Liver (tissue), 9 donors: ENCODE data around the gene DBH. TPM values are rescaled to one million over a fixed set of nuclear protein-coding genes. Genes with fewer than 3 reads are reported as not detected.

ENCODE experiments used
- DNase-seq: peaks from one replicate; pipeline ENCODE4 v3.0.0-alpha.2; 2017; ENCODE audit warnings: low spot score
- H3K27ac ChIP-seq, 2 donors: one replicate each; pipeline ENCODE4 v1.7.0; 2013; ENCODE audit warnings: inconsistent platforms in 2 of 2, low read length in 2 of 2, control low read depth in 1 of 2, low read depth in 1 of 2, mild to moderate bottlenecking in 1 of 2
- H3K27me3 ChIP-seq, 4 donors: one replicate each; pipeline versions ENCODE4 v1.6.1 to v1.7.0; 2013; ENCODE audit warnings: low read length in 3 of 4, inconsistent platforms in 1 of 4, mild to moderate bottlenecking in 1 of 4, moderate library complexity in 1 of 4; ENCODE audit not compliant: control insufficient read depth in 4 of 4, insufficient read depth in 4 of 4
- H3K36me3 ChIP-seq, 4 donors: one replicate each; pipeline versions ENCODE4 v1.6.1 to v1.7.0; 2013; ENCODE audit warnings: low read length in 3 of 4, mild to moderate bottlenecking in 3 of 4, low read depth in 1 of 4, moderate library complexity in 1 of 4; ENCODE audit not compliant: control insufficient read depth in 4 of 4, insufficient read depth in 3 of 4
- H3K4me1 ChIP-seq, 4 donors: one replicate each; pipeline versions ENCODE4 v1.6.1 to v1.7.0; 2013; ENCODE audit warnings: low read length in 3 of 4, mild to moderate bottlenecking in 3 of 4, moderate library complexity in 1 of 4; ENCODE audit not compliant: control insufficient read depth in 4 of 4, insufficient read depth in 4 of 4
- H3K4me3 ChIP-seq, 3 donors: one replicate each; pipeline versions ENCODE4 v1.6.1 to v1.7.0; 2013; ENCODE audit warnings: low read length in 3 of 3, control low read depth in 1 of 3, low read depth in 1 of 3, mild to moderate bottlenecking in 1 of 3
- H3K9ac ChIP-seq, 2 donors: one replicate each; pipeline ENCODE4 v1.7.0; 2013; ENCODE audit warnings: low read length in 2 of 2, mild to moderate bottlenecking in 2 of 2, moderate library complexity in 2 of 2, control low read depth in 1 of 2, low read depth in 1 of 2
- H3K9me3 ChIP-seq, 4 donors: one replicate each; pipeline versions ENCODE4 v1.6.1 to v1.7.0; 2013; ENCODE audit warnings: low read length in 3 of 4; ENCODE audit not compliant: control insufficient read depth in 4 of 4
- EGR1 ChIP-seq, 2 donors: IDR thresholded peaks; 2 replicates each; pipeline ENCODE4 v1.6.1; 2016 to 2018; ENCODE audit warnings: antibody characterized with exemption in 2 of 2, low read depth in 2 of 2
- FOXA1 ChIP-seq: IDR thresholded peaks from 2 replicates; pipeline ENCODE4 v1.6.1; 2016; ENCODE audit warnings: antibody characterized with exemption
- GABPA ChIP-seq, 2 donors: IDR thresholded peaks in 1 of 2; conservative IDR thresholded peaks in 1 of 2; 2 replicates each; pipeline ENCODE4 v1.6.1; 2016; ENCODE audit warnings: antibody characterized with exemption in 2 of 2, mild to moderate bottlenecking in 1 of 2, moderate library complexity in 1 of 2
- HNF4A ChIP-seq, 2 donors: conservative IDR thresholded peaks; 2 replicates each; pipeline ENCODE4 v1.6.1; 2016; ENCODE audit warnings: antibody characterized with exemption in 2 of 2, mild to moderate bottlenecking in 2 of 2
- HNF4G ChIP-seq: IDR thresholded peaks from 2 replicates; pipeline ENCODE4 v1.6.1; 2016; ENCODE audit warnings: antibody characterized with exemption
- JUND ChIP-seq, 2 donors: IDR thresholded peaks; 2 replicates each; pipeline ENCODE4 v1.6.1; 2016; ENCODE audit warnings: antibody characterized with exemption in 2 of 2
- NR2F2 ChIP-seq: IDR thresholded peaks from 2 replicates; pipeline ENCODE4 v1.6.1; 2016; ENCODE audit warnings: antibody characterized with exemption
- RAD21 ChIP-seq, 2 donors: IDR thresholded peaks; 2 replicates each; pipeline ENCODE4 v1.6.1; 2016; ENCODE audit warnings: antibody characterized with exemption in 2 of 2, mild to moderate bottlenecking in 2 of 2
- RXRA ChIP-seq, 2 donors: IDR thresholded peaks; 2 replicates each; pipeline ENCODE4 v1.6.1; 2017 to 2018; ENCODE audit warnings: antibody characterized with exemption in 2 of 2, mild to moderate bottlenecking in 1 of 2
- SP1 ChIP-seq: IDR thresholded peaks from 2 replicates; pipeline ENCODE4 v1.6.1; 2018; ENCODE audit warnings: antibody characterized with exemption, mild to moderate bottlenecking
- YY1 ChIP-seq: IDR thresholded peaks from 2 replicates; pipeline ENCODE4 v1.6.1; 2016; ENCODE audit warnings: antibody characterized with exemption, mild to moderate bottlenecking
- WGBS: extraction: QIAGEN DNeasy Blood & Tissue Kit; methylation state at CpG from one replicate; pipeline ENCODE4 v1.1.7; 2013; 5-methylcytosine and 5-hydroxymethylcytosine counted together
- polyA plus RNA-seq, 2 donors: library from polyadenylated mRNA; stranded (reverse) in 1 of 2; unstranded in 1 of 2; fragments of 200-250 nt in 1 of 2; fragments of >200 nt in 1 of 2; fragmentation: Nextera tagmentation in 1 of 2; extraction: Ambion mirVana in 1 of 2; gene quantifications; one replicate each; pipeline versions ENCODE4 v1.2.1 to v1.2.3, GENCODE V29; 2013 to 2015
- total RNA-seq, 2 donors: library from RNA; depleted of rRNA; stranded (reverse); fragments of >200 nt; gene quantifications; one replicate each; pipeline ENCODE4 v1.2.3, GENCODE V29; 2014
- TF ChIP-seq, protein P1 (sequence below): fragments of 150-350 bp; IDR thresholded peaks from 2 replicates; pipeline ENCODE4 v1.5.1; 2017; ENCODE audit warnings: improper control_type of control experiment, low read depth, low read length; ENCODE audit not compliant: missing input control
- TF ChIP-seq, protein P2 (sequence below): IDR thresholded peaks from 2 replicates; pipeline ENCODE4 v1.6.1; 2016; ENCODE audit warnings: antibody characterized with exemption
- donor health status: healthy.
- donor health status: healthy.
- donor health status: healthy.
- donor health status: healthy.
- donor health status: healthy.

Gene DBH
- total and polyA plus RNA-seq, 4 donors, result 0.37 to 21.2 (median 2.5) TPM

DNA sequence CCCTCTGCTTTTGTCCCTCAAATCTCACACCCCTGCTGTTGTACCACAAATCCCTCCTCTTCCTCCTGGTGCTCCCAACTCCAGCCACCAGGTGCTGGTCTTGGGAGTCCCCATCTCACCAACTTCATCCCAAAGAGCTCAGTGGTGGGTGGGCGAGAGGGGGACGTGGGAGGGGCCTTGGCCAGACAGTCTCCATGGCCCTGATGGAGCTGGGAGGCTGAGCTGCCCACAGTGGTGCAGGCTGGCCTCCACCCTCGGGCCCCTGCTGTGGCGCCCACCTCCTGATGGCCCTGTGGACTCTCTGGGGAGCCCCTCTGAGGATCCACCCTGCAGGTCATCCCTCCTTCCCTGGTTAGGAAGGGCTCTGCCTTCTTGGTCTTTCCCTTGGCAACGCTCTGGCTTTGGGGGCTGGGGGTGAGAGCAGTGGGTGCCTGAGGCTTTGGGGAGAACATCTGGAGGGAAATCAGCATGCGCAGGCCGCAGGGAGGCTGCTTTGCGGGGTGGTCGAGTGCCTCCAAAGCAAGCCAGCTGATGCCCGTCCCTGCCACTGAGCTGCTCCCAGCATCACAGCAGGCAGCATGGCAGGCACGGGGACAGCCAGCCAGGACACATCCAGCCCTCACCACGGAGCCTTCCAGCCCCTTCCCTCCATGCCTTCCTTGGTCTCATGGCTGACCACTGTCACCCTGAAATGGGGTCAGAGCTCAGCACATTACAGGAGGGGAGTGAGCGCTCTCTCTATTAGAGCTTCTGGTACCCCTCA, 19.3 kb upstream of the DBH start:
- no peak for DNase-seq
- Histone ChIP-seq H3K27me3 (peaks cover 0 to 4% (median 0%) of the 10 kb centered on the region in 4 donors), H3K27ac (no peak overlapping the region), H3K9me3 (no peaks in the 10 kb centered on the region), H3K36me3 (no peaks in the 10 kb centered on the region), H3K9ac (no peak overlapping the region), H3K4me3 (no peak overlapping the region), H3K4me1 (no peaks in the 10 kb centered on the region)
- WGBS, result 75% methylated on average over 13 of the region's 13 CpGs
- no peak for TF ChIP-seq RXRA (IDR thresholded peaks at IDR 0.05)

DNA sequence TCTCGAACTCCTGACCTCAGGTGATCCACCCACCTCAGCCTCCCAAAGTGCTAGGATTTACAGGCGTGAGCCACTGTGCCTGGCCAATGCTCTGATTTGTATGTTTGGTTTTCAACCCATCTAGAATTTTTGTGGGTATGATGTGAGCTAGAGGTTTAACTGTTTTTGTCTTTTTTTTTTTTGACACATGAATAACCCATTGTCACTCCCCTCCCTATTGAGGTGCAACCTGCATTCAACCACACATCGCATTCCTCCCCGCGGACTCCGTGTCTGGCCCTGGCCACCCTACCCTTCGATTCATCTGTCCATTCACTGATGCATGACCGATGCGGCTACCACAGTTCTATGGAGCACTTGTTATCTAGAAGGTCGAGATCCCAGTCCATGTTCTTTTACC, 17.4 kb upstream of the DBH start:
- TF ChIP-seq SP1, result no peak

DNA sequence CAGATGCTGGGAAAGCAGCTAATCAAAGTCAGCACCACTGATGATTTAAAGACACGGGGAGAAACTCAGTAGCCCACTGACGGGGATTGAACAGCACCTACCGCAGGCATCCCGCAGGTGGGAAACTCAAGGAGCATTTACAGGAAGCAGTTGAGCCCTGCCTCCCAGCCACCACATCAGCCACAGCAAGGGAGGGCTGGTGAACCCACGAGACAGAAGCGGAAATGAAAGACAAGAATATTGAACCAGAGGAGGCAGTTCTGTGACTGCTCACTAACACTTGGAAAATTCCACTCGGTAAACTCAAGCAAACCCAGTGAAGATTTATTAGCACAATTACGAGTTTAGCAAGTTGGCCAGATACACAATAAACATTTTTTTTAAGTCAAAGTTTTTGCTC, 16.4 kb upstream of the DBH start:
- peaks cover 0 to 3% (median under 1%) of the 10 kb centered on the region in 4 donors for H3K27me3 ChIP-seq
- no peak overlapping the region for H3K27ac ChIP-seq
- DNase-seq, result no peak
- H3K36me3 ChIP-seq, result no peaks in the 10 kb centered on the region
- no peaks in the 10 kb centered on the region for H3K4me1 ChIP-seq
- 29% methylated on average over 8 of the region's 8 CpGs for WGBS
- TF ChIP-seq FOXA1, result no peak
- no peak for TF ChIP-seq NR2F2
- no peak for TF ChIP-seq YY1
- no peak for TF ChIP-seq GABPA (IDR thresholded peaks at IDR 0.05 in 1 of 2, conservative IDR thresholded peaks at IDR 0.05 in 1 of 2)
- H3K9ac ChIP-seq, result no peak overlapping the region
- no peak overlapping the region for H3K4me3 ChIP-seq
- H3K9me3 ChIP-seq, result no peaks in the 10 kb centered on the region

More for the DNA sequence above, 17.4 kb upstream of the DBH start:
- 81% methylated on average over 10 of the region's 10 CpGs for WGBS
- Histone ChIP-seq H3K36me3 (no peaks in the 10 kb centered on the region), H3K27ac (no peak overlapping the region), H3K9ac (no peak overlapping the region), H3K4me3 (no peak overlapping the region), H3K9me3 (no peaks in the 10 kb centered on the region), H3K4me1 (no peaks in the 10 kb centered on the region), H3K27me3 (peaks cover 0 to 4% (median 2%) of the 10 kb centered on the region in 4 donors)
- DNase-seq, result no peak

DNA sequence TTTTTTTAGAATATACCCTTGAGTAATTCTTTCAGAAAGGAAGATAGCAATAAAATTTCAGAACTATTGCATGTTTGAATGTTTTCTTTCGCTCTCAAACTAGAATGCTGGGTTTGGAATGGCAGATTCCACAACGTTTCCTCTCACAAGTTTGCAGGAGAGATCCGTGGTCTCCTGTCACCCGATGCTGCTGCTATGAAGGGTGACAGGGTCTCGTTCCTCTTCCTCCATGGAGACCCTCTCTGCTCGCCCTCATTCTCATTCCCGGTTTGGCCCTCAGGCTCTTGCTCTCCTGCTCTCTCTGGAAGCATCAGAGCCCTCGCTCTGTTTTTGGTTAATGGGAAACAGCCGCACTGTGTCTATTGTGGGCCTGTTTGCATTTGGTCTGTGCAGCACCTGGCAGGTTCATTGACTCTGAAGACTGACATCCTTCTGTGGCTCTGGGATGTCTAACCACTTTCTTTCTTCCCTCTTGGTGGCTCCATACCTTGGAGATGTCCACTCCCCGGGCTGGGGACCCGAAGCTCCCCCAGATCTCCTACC, 14.4 kb upstream of the DBH start:
- WGBS, result 74% methylated on average over 11 of the region's 11 CpGs
- H3K36me3 ChIP-seq, result no peaks in the 10 kb centered on the region
- no peak overlapping the region for H3K9ac ChIP-seq
- H3K9me3 ChIP-seq, result no peaks in the 10 kb centered on the region
- TF ChIP-seq JUND (IDR thresholded peaks at IDR 0.05) (no peak), HNF4A (conservative IDR thresholded peaks at IDR 0.05) (no peak), EGR1 (IDR thresholded peaks at IDR 0.05; ENCODE audit: low read depth in 2 of 2) (no peak), GABPA (IDR thresholded peaks at IDR 0.05 in 1 of 2, conservative IDR thresholded peaks at IDR 0.05 in 1 of 2) (no peak), NR2F2 (no peak), RAD21 (IDR thresholded peaks at IDR 0.05) (no peak), FOXA1 (no peak), HNF4G (no peak), SP1 (no peak)
- TF ChIP-seq, protein P1, sequence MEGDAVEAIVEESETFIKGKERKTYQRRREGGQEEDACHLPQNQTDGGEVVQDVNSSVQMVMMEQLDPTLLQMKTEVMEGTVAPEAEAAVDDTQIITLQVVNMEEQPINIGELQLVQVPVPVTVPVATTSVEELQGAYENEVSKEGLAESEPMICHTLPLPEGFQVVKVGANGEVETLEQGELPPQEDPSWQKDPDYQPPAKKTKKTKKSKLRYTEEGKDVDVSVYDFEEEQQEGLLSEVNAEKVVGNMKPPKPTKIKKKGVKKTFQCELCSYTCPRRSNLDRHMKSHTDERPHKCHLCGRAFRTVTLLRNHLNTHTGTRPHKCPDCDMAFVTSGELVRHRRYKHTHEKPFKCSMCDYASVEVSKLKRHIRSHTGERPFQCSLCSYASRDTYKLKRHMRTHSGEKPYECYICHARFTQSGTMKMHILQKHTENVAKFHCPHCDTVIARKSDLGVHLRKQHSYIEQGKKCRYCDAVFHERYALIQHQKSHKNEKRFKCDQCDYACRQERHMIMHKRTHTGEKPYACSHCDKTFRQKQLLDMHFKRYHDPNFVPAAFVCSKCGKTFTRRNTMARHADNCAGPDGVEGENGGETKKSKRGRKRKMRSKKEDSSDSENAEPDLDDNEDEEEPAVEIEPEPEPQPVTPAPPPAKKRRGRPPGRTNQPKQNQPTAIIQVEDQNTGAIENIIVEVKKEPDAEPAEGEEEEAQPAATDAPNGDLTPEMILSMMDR, result no peak
- TF ChIP-seq, protein P2, sequence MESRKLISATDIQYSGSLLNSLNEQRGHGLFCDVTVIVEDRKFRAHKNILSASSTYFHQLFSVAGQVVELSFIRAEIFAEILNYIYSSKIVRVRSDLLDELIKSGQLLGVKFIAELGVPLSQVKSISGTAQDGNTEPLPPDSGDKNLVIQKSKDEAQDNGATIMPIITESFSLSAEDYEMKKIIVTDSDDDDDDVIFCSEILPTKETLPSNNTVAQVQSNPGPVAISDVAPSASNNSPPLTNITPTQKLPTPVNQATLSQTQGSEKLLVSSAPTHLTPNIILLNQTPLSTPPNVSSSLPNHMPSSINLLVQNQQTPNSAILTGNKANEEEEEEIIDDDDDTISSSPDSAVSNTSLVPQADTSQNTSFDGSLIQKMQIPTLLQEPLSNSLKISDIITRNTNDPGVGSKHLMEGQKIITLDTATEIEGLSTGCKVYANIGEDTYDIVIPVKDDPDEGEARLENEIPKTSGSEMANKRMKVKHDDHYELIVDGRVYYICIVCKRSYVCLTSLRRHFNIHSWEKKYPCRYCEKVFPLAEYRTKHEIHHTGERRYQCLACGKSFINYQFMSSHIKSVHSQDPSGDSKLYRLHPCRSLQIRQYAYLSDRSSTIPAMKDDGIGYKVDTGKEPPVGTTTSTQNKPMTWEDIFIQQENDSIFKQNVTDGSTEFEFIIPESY, result no peak
- no peak overlapping the region for H3K4me3 ChIP-seq
- DNase-seq, result no peak
- no peak overlapping the region for H3K27ac ChIP-seq
- peaks cover 0 to 3% (median under 1%) of the 10 kb centered on the region in 4 donors for H3K27me3 ChIP-seq
- no peaks in the 10 kb centered on the region for H3K4me1 ChIP-seq
